Ramos (cell line): ENCODE measurements around the gene EXO5.
"Not testable (repeated sequence)": the region's sequence is repeated elsewhere in the genome, so short reads cannot be mapped to it uniquely, and the experiment has no call there.

Experiments used
- in situ Hi-C: fragments of 300-500 bp; cut with MboI; formaldehyde crosslinking; loops from one replicate; pipeline ENCODE4 v1.14.3; 2022; ENCODE audit warnings: low sequenced_read_pairs; ENCODE audit not compliant: unreplicated experiment

EXO5 gene, protein sequence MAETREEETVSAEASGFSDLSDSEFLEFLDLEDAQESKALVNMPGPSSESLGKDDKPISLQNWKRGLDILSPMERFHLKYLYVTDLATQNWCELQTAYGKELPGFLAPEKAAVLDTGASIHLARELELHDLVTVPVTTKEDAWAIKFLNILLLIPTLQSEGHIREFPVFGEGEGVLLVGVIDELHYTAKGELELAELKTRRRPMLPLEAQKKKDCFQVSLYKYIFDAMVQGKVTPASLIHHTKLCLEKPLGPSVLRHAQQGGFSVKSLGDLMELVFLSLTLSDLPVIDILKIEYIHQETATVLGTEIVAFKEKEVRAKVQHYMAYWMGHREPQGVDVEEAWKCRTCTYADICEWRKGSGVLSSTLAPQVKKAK

DNA sequence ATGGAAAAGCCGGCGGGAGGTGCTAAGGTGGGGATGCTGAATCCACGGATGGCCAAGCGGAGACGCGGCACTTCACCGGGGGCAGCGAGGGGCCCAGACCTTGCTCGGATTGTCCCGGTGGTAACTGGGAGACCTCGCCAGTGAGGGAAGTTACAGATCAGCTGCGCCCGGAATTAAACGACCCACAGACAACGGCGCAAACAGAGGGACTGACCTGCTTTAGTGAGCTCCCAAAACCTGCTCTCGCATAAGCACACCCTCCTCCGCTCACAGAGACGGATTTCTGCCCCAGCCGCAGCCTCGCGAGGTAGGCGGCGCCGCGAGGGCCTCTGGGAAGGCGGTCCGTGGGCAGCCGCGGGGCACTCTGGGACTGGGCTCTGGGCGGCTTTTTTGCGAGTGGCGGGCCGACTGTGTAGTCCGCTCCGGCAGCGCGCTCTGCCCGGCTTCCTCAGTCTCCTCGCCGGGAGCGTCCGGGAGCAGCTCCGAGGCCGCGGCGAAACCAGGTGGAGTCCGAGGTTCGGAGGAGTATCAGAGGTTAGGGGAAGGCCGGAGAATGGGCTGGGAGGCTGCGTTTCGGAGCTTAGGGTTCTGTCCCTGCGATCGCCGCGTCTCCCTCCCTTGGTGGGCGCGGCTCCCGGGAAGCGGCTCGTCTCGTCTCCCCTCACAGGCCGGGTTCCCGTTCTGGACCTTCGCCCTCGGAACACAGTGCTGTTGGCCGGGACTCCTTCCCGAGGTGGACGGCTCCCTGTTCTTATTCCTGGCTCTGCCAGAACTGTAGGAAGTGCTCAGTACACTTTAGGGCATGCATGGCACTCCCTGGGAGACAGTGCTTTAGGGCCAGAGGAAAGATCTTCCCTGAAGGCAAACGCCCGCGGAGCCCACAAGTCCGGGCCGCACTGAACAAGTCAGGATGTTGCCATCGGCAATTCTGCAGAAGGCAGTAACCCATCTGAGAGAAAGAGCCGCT is at the start of gene EXO5:
Gene EXO5 (plus strand): TSS at position 393 of the 967 bp plus-strand sequence. CDS start 5,778 bp downstream, outside the sequence.
- in situ Hi-C loops, result no loop called here

DNA sequence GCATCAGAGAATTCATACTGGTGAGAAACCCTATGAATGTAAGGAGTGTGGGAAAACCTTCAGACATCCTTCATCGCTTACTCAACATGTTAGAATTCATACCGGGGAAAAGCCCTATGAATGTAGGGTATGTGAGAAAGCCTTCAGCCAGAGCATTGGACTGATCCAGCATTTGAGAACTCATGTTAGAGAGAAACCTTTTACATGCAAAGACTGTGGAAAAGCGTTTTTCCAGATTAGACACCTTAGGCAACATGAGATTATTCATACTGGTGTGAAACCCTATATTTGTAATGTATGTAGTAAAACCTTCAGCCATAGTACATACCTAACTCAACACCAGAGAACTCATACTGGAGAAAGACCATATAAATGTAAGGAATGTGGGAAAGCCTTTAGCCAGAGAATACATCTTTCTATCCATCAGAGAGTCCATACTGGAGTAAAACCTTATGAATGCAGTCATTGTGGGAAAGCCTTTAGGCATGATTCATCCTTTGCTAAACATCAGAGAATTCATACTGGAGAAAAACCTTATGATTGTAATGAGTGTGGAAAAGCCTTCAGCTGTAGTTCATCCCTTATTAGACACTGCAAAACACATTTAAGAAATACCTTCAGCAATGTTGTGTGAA is 45.5 kb upstream of the EXO5 start:
- in situ Hi-C loops, result no loop called here

- in situ Hi-C loops, result no loop called here
Measured at GRCh38 chr1:40469327-40469726, 39.2 kb upstream of the EXO5 start.

DNA sequence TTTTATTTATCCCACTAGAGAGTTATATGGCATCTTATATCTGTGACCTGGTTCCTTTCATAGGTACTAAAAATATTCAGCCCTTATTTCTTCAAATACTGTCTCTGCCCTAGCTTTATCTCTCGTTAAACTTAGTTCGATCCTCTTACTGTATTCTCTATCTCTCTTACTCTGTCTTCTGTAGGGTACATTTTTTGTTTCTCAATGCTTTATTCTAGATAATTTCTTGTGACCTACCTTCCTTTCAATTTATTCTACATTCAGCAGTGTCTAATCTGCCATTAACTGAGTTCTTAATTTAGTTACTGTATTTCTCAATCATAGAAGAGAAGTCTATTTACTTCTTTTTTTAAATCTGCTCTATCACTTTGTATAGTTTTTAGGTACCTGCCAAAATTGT is 33.3 kb upstream of the EXO5 start:
- in situ Hi-C loops, result no loop called here

- in situ Hi-C loops, result no loop called here
Measured at GRCh38 chr1:40476924-40477677, 31.5 kb upstream of the EXO5 start, which contains the start of gene ZFP69. ZFP69 (plus strand) TSS chr1:40477290; CDS start chr1:40479362, 2,072 bp downstream.

- in situ Hi-C loops, result no loop called here
Measured at GRCh38 chr1:40477678-40478053, 30.9 kb upstream of the EXO5 start.

DNA sequence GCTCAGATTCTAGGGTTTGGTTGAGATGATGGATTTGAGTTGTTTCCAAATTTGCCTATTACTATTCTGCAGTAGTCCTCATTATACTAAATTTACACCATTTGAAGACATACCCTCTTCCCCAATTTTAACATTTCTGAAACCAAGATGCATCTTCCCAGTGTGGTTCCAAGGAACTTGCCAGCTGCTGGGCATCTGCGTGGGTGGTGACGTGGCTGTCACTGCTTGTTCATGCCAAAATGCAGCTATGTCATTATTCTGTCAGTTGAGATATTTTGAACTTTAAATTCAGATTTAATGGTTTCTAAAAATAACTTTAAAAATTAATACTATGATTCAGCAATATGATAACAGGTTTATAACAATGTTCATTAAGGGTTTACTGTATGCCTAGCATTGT is 30.3 kb upstream of the EXO5 start:
- in situ Hi-C loops, result no loop called here

GRCh38 chr1:40479156-40479555 is 29.4 kb upstream of the EXO5 start:
- in situ Hi-C loops, result no loop called here

DNA sequence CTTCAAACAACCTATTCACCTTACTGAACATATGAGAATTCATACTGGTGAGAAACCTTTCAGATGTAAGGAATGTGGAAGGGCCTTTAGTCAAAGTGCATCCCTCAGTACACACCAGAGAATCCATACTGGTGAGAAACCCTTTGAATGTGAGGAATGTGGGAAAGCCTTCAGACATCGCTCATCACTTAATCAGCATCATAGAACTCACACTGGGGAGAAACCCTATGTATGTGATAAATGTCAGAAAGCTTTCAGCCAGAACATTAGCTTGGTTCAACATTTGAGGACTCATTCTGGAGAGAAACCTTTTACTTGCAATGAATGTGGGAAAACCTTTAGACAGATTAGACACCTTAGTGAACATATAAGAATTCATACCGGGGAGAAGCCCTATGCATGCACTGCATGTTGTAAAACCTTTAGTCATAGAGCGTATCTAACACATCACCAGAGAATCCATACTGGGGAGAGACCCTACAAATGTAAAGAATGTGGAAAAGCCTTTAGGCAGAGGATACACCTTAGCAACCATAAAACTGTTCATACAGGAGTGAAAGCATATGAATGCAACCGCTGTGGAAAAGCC is 13.2 kb upstream of the EXO5 start:
- in situ Hi-C loops, result no loop called here

DNA sequence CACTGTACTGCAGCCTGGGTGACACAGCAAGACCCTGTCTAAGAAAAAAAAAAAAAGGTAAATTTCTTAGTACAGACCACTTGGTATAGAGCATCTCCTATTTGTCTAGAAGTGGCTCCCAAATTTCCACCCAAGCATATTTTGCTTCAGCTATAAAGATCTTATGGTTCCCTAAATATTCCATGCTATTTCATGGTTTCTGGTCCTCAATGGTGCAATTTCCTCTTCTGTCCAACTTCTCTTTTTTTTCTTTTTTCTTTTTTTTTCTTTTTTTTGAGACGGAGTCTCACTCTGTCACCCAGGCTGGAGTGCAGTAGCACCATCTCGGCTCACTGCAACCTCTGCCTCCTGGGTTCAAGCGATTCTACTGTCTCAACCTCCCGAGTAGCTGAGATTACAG is 5.9 kb upstream of the EXO5 start:
- in situ Hi-C loops, result not testable (repeated sequence)

DNA sequence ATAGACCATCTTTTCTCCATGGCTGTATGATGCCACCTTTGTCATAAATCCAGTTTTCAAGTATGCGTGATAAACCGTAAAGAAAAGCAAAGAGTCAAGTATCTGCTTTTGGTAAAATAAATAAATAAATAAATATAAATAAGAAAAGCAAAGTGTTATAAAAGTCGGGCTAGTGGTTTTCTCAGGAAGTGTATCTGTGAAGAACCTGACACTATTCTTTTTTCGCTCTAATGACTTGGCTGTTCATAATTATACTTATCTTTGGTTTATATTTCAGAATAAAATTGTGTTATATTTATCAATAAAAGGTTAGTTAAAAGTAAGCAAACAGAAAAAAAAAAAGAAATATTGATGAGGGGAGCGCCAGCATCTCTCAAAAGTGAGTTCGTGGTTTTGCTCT is 594 bp upstream of the EXO5 start:
- in situ Hi-C loops, result no loop called here

DNA sequence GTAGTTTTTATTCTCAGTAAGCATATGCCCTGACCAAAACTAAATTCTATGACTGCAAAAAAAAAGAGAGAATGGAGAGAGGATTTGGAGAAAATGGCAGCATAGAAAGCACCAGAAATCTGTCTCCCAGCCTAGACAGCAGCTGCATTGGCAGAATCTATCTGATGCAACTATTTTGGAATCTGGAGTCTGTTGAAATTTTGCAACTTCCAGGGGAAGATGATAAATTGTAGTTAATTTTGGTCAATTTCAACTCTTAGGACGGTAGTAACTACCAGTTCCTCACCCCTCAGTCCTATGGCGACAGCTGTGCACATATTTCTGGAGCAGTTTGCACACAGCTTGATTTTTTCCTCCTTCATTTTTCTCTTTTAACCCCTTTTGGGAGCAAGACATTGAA is 10.9 kb downstream of the EXO5 start:
- in situ Hi-C loops, result no loop called here

- in situ Hi-C loops, result no loop called here
Measured at GRCh38 chr1:40530735-40531380, 22.3 kb downstream of the EXO5 start.

DNA sequence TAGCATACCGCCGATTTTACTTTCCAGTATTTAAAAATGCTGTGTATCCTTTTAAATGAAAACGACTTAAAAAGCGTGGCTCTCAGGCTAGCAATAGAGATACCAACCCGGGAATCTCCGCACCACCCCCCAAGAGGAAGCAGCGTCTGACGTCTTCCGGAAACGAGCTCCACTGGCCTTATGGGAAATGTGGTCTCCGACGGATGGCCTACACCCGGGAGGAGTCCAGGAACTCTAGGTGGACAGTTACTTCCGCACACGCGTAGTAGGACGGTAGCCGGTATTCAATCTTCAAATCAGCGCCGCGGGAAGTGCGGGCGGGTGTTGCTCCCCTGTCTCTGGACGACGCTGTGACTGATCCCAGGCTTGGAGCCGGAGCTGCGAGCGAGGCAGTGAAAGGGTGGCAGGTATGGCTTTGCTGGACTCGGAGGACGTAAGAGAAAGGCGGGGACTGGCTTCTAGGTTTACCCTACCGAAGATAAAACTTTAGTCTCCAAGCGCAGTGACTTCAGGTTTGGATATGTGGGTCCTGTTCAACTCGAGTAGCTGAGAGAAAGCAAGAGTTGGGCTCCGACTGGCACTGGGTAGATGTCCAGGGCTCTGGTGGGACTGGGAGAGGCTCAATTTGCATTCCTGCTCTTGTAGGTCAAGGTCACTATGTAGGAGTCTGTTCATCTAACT is 23.0 kb downstream of the EXO5 start, which contains the start of gene ZNF684:
Gene ZNF684 (plus strand): TSS at position 257 of the 681 bp plus-strand sequence. CDS start 1,530 bp downstream, outside the sequence.
- in situ Hi-C loops, result no loop called here

GRCh38 chr1:40532062-40532389 is 23.5 kb downstream of the EXO5 start:
- in situ Hi-C loops, result no loop called here

GRCh38 chr1:40532844-40533424 is 24.4 kb downstream of the EXO5 start:
- in situ Hi-C loops, result no loop called here

DNA sequence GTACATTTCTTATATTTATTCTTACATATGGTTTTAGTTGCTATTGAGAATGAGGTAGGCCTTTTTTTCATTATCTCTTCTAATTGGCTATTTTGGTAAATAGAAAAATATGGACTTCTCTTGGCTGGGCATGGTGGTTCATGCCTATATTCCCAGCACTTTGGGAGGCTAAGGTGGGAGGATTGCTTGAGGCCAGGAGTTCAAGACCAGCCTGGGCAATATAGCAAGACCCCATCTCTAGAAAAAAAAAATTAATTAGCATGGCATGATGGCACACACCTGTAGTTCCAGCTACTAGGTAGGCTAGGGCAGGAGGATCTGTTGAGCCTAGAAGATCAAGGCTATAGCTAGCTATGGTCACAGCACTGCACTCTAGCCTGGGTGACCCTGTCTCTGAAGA is 26.0 kb downstream of the EXO5 start:
- in situ Hi-C loops, result no loop called here

- in situ Hi-C loops, result no loop called here
Measured at GRCh38 chr1:40535732-40536131, 27.2 kb downstream of the EXO5 start.
